ENCODE measurements around the gene CACYBP.

DNA sequence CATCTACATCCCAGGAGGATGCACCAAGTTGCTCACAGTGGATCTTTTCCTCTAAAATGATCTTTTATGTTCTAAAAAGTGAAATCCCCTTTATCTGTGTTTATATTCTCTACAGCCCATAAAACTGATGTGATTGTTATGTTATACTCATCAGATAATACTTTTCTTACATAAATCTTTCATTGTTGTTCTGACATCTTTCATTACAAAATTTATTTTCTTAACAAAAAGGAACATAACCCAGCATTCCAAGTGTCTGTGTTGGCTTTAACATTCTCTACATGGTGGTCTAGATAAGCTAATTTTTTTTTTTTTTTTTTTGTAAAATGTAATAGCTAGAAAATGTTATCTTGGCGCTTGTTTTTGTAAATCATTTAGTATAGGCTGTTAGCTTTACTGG lies 8.3 kb upstream of the CACYBP start:
- TF ChIP-seq POLR2A (IDR thresholded peaks at IDR 0.05) (no peak), POLR2AphosphoS5 (IDR thresholded peaks at IDR 0.05) (no peak)
- TF ChIP-seq, protein P1, sequence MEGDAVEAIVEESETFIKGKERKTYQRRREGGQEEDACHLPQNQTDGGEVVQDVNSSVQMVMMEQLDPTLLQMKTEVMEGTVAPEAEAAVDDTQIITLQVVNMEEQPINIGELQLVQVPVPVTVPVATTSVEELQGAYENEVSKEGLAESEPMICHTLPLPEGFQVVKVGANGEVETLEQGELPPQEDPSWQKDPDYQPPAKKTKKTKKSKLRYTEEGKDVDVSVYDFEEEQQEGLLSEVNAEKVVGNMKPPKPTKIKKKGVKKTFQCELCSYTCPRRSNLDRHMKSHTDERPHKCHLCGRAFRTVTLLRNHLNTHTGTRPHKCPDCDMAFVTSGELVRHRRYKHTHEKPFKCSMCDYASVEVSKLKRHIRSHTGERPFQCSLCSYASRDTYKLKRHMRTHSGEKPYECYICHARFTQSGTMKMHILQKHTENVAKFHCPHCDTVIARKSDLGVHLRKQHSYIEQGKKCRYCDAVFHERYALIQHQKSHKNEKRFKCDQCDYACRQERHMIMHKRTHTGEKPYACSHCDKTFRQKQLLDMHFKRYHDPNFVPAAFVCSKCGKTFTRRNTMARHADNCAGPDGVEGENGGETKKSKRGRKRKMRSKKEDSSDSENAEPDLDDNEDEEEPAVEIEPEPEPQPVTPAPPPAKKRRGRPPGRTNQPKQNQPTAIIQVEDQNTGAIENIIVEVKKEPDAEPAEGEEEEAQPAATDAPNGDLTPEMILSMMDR (IDR thresholded peaks at IDR 0.05 in 8 of 11, conservative IDR thresholded peaks at IDR 0.05 in 3 of 11): no peak

Data from spleen (tissue), 7 donors.